CD4-positive, alpha-beta memory T cell (primary cell): ENCODE results near the gene PRRC1. TPM values are rescaled to one million over a fixed set of nuclear protein-coding genes. Genes with fewer than 3 reads are reported as not detected.

Experiments
- CTCF ChIA-PET: fragments of 350-600 bp; sonication (Branson Sonifier 250); formaldehyde crosslinking; loops from one replicate; lab custom pipeline; 2021; ENCODE audit warnings: inconsistent platforms; ENCODE audit not compliant: partially characterized antibody; lab: Charles Lee
- POLR2A ChIA-PET: fragments of 350-600 bp; sonication (Branson Sonifier 250); formaldehyde crosslinking; loops from one replicate; lab custom pipeline; 2021; ENCODE audit not compliant: partially characterized antibody; lab: Charles Lee
- DNase-seq, 5 donors: peaks; one replicate each; pipeline versions ENCODE4 v3.0.0 to v3.0.0-alpha.2; 2020 to 2022; ENCODE audit warnings: mixed read lengths in 1 of 5
- H3K27ac ChIP-seq: one replicate; pipeline ENCODE4 v1.7.0; 2013; ENCODE audit warnings: low read depth, low read length
- H3K27me3 ChIP-seq: 2 replicates; pipeline ENCODE4 v1.7.0; 2013; ENCODE audit warnings: mild to moderate bottlenecking, low read length, moderate library complexity; ENCODE audit not compliant: insufficient read depth
- H3K36me3 ChIP-seq: 2 replicates; pipeline ENCODE4 v1.7.0; 2013; ENCODE audit warnings: mild to moderate bottlenecking, low read length, moderate library complexity; ENCODE audit not compliant: insufficient read depth
- H3K4me1 ChIP-seq: 2 replicates; pipeline ENCODE4 v1.7.0; 2013; ENCODE audit warnings: mild to moderate bottlenecking, low read length, moderate library complexity; ENCODE audit not compliant: insufficient read depth
- H3K4me3 ChIP-seq, 2 donors: one replicate each; pipeline ENCODE4 v1.7.0; 2013; ENCODE audit warnings: low read length in 2 of 2, mild to moderate bottlenecking in 1 of 2
- H3K9me3 ChIP-seq, 2 donors: one replicate each; pipeline ENCODE4 v1.7.0; 2013; ENCODE audit warnings: low read length in 2 of 2, control low read depth in 1 of 2; ENCODE audit not compliant: control insufficient read depth in 1 of 2
- H3K27ac Mint-ChIP-seq, 7 donors: one replicate each; pipeline ENCODE4 v1.8.0; 2020 to 2021; ENCODE audit warnings: mixed read lengths in 7 of 7, mild to moderate bottlenecking in 6 of 7, inconsistent platforms in 3 of 7, moderate library complexity in 3 of 7
- H3K27me3 Mint-ChIP-seq, 2 donors: one replicate each; pipeline ENCODE4 v1.8.0; 2020 to 2021; ENCODE audit warnings: mixed read lengths in 2 of 2
- H3K36me3 Mint-ChIP-seq, 2 donors: one replicate each; pipeline ENCODE4 v1.8.0; 2020 to 2021; ENCODE audit warnings: mixed read lengths in 2 of 2, inconsistent platforms in 1 of 2, mild to moderate bottlenecking in 1 of 2
- H3K4me1 Mint-ChIP-seq, 4 donors: one replicate each; pipeline ENCODE4 v1.8.0; 2020 to 2021; ENCODE audit warnings: mixed read lengths in 4 of 4, mild to moderate bottlenecking in 1 of 4
- H3K4me3 Mint-ChIP-seq, 8 donors: one replicate each; pipeline ENCODE4 v1.8.0; 2020 to 2021; ENCODE audit warnings: mixed read lengths in 8 of 8, mild to moderate bottlenecking in 7 of 8, moderate library complexity in 6 of 8, inconsistent platforms in 3 of 8
- H3K9me3 Mint-ChIP-seq, 8 donors: one replicate each; pipeline ENCODE4 v1.8.0; 2020 to 2021; ENCODE audit warnings: mixed read lengths in 8 of 8, mild to moderate bottlenecking in 5 of 8, inconsistent platforms in 3 of 8, moderate library complexity in 1 of 8
- intact Hi-C: fragments of 100-400 bp; cut with micrococcal nuclease; formaldehyde crosslinking; loops from one replicate; pipeline ENCODE4 v1.15.1; 2023
- polyA plus RNA-seq, 2 donors: library from polyadenylated mRNA; unstranded; fragments of 300-500 nt; fragmentation: Illumina TruSeq; gene quantifications; one replicate each; pipeline ENCODE4 v1.2.3, GENCODE V29; 2021
- total RNA-seq, 2 experiments: library from RNA; stranded (reverse); gene quantifications; one replicate each; pipeline ENCODE4 v1.2.3, GENCODE V29; 2021

The PRRC1 gene
- total and polyA plus RNA-seq, 4 experiments from 2014 or later: 38.7 to 59.9 (median 50.0) TPM

DNA sequence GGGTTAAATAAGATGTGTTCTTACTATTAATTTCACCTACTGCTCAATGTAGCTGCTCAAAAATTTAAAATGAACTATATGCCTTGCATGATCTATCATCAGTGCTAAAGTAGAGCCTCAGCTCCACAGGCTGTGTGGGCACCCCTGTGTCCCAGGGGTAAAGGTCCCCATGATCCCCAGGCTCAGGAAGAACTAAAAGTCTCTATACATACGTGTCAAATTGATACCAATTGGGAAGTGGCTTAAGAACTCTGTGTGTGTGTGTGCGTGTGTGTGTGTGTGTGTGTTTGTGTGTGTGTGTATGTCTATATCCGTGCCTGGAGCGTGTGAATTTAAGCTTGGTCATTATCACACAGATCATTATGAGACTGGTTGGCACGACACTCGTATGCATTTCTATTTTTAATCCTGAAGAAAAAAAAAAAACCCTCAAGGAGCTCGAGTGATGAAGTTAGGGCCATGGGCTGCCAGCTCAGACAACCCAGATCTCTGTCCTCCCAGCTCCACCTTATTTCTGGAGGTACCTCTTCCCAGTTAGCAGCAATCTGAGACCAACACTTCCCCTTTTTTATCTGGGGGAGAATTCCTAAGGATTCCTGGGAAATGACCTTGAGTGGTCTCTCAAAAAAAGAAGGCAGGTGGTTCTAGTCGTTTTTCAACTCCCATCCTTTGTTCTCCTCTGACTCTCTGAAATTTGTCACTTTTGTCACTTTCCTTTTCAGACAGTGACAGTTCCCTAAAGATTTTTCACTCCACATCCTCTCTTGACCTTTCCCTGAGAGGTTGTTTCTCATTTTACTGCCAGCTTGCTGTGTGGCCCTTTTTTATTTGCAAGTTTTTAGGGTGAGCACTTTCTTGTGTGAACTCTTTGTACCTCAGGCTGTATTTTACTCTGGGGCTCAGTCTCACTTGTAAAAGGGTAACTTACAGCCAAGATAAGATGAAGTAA lies 85.7 kb downstream of the PRRC1 start:
- Histone ChIP-seq H3K27ac (no peak overlapping the region), H3K27me3 (no peaks in the 10 kb centered on the region), H3K4me1 (no peaks in the 10 kb centered on the region), H3K4me3 (no peak overlapping the region), H3K9me3 (no peaks in the 10 kb centered on the region), H3K36me3 (no peaks in the 10 kb centered on the region)
- peaks cover 0 to 4% (median 2%) of the 10 kb centered on the region in 4 donors for H3K4me1 Mint-ChIP-seq
- no peak for DNase-seq
- H3K36me3 Mint-ChIP-seq: no peaks in the 10 kb centered on the region
- POLR2A ChIA-PET: no interaction called here
- no peak overlapping the region for H3K4me3 Mint-ChIP-seq
- peaks cover 2 to 7% of the 10 kb centered on the region in 2 donors for H3K27me3 Mint-ChIP-seq
- intact Hi-C loops: no loop called here
- no peaks in the 10 kb centered on the region for H3K9me3 Mint-ChIP-seq
- CTCF ChIA-PET: no interaction called here
- H3K27ac Mint-ChIP-seq: peak overlapping the region in 1 of 7 donors; percentile 58

Other genes starting within 250 kb of the PRRC1 start
- gene MEGF10, start 226.8 kb upstream of the PRRC1 start, total RNA-seq: not detected
- not detected for gene MEGF10, start 226.8 kb upstream of the PRRC1 start, polyA plus RNA-seq
- gene CTXN3, start 131.4 kb downstream of the PRRC1 start, total RNA-seq: not detected
- gene CTXN3, start 131.4 kb downstream of the PRRC1 start, polyA plus RNA-seq: not detected
- gene CCDC192, start 185.8 kb downstream of the PRRC1 start, total RNA-seq: not detected
- not detected for gene CCDC192, start 185.8 kb downstream of the PRRC1 start, polyA plus RNA-seq